Glomerular visceral epithelial cell (primary cell): ENCODE measurements around the gene PRKAR1B.

Experiments used
- DNase-seq: peaks from one replicate; pipeline ENCODE4 v3.0.0-alpha.2; 2016; ENCODE audit errors: extremely low spot score

PRKAR1B gene

DNA sequence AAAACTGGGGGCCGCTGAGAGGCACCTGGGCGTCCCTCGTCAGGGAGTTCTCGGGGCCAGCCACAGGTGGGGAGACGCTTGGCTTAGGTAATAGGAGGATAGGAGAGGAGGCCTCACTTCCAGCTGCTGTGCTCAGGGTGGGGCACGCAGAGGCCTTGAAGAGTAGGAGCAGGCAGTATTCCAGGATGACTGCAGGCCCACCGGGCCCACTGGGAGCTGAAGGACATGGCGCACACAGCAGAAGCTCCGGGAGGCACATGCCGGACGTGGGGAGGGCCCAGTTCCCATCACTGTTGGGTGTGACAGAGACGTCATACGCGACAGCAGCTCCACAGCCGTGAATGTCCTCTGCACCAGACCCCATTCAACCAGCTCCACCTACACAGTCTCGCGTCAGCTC is 185.4 kb downstream of the PRKAR1B start:
- DNase-seq = no peak

DNA sequence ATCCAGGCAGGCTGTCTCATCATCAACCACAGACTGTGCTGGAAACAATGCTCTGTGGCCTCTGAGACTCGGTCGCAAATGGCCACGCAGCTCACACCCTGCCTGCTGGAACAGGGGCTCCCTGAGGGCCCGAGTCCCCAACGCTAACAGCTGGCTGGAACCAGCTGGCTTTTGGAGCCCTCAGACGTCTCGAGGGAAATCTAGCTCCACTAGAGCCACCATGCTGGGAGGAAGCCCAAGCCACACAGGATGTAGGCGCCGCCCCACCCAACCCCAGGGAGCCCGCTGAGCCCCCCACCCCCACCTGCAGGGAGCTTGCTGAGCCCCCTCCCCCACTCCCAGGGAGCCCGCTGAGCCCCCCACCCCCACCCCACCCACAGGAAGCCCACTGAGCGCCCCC is 186.1 kb downstream of the PRKAR1B start:
- no peak for DNase-seq

DNA sequence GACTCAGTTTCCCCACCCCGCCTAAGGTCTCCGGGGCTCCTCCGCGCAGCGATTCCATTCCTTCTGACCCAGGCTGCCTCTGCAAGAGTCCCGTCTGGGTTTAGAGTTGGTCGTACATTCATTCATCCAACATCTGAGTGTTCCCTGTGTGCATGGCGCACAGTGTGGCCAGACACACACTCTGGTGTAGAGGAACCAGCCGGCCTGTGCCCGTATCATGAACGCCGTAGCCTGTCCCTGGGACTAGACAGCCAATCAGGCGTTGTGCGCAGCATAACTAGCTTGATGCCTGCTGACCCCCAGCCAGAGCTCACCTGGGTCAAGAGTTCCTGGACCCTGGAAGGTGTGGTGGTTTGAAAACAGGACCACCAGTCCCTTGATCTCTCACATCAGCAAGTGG is 186.5 kb downstream of the PRKAR1B start:
- DNase-seq = no peak

DNA sequence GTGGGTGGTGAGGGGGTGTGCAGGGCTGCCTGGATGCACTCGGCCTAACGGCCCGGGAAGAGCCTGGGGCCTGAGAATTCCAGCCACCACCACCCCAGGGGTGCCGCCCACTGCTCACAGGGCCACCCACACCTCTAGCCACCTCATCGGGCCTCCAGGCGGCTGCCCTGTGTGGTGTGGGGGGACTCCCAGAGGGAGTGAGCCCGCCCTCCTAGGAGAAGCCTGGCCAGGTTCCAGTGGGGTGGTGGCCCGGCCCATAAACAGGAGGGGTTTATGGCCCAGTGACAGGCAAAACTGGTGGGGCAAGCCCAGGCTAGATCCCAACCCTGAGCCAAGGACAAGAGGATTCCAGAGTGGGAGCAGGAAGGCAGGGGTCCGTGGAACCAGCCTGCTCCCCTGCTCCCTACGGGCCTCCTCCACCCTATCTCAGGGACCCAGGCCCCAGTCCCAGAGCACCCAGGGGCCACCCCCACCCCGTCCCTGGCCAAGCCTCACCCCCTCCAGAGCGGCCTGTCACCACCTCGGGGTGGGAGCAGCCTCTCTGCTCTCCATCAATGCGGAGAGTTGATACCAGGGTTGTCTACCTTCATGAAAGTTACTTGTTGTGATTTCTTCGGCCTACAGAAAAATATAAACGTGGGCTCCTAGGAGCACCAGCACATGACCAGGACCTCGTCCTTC is 187.2 kb downstream of the PRKAR1B start:
- DNase-seq = peak; percentile 97

- no peak for DNase-seq
Observed at GRCh38 chr7:538764-539685, 188.1 kb downstream of the PRKAR1B start.

GRCh38 chr7:537911-538634 is 189.0 kb downstream of the PRKAR1B start:
- DNase-seq = peak; percentile 96

- no peak for DNase-seq
Observed at GRCh38 chr7:536231-536630, 190.8 kb downstream of the PRKAR1B start.

- no peak for DNase-seq
Observed at GRCh38 chr7:534959-535358, 192.1 kb downstream of the PRKAR1B start.

- no peak for DNase-seq
Observed at GRCh38 chr7:534075-534474, 193.0 kb downstream of the PRKAR1B start.

DNA sequence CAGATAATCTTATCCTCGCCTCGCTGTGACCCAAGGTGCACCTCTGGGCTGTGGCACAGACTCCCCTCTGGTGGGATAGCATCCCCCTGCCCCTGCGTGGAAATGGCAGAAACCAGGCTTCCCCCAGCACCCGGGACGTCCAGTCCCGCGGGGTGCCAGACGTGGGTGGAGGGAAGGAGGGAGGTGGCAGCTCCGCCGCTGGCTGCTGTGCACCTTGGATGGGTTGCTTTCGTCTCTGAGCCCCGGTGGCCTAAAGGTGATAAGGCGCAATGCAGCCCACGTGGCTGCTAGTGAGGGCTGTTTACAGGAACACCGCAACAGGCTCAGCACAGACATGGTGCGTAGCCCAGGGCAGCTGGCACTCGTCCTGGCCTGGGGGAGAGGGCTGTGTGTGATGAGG is 193.8 kb downstream of the PRKAR1B start:
- DNase-seq = no peak

GRCh38 chr7:532379-533143 is 194.5 kb downstream of the PRKAR1B start:
- DNase-seq = no peak

DNA sequence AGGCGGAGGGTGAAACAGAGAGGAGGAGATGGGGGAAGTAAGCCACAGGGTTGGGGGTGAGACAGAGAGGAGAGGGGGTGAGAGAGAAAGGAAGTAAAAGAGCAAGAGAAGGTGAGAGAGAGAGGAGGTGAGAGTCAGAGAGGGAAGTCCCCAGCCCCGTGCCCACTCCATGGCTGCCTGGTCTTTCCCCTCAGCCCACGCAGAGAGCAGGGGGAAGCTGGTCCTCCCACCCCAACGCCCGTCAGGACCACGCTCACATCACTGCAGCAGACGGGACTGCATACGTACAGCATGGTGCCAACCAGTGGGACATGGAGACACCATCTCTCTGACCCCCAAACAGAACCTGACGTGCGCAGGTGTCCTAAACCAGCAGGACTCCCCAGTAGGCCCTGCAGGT is 195.3 kb downstream of the PRKAR1B start:
- no peak for DNase-seq

- no peak for DNase-seq
Observed at GRCh38 chr7:528451-528850, 198.6 kb downstream of the PRKAR1B start.

GRCh38 chr7:527723-528122 is 199.4 kb downstream of the PRKAR1B start:
- DNase-seq = no peak

- no peak for DNase-seq
Observed at GRCh38 chr7:526460-527034, 200.5 kb downstream of the PRKAR1B start.

DNA sequence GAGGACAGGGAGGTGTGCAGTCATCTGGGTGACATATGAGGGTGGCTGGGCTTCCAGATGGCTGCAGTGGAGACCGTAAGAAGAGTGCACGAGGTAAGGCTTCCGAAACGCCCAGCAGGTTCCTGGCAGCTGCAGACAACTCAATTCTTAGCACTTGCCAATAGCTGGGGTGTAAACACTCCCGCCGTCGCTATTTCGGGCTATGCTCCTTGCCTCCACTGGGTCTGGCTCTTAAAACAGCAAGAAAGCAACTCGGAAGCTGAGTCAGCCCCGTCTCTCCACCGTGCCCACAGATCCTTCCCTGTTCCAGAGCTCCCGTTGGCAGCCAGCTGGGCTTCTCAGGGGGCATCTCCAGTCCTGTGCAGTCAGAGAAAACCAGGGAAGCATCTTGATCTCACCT is 201.3 kb downstream of the PRKAR1B start:
- no peak for DNase-seq

- DNase-seq = no peak
Observed at GRCh38 chr7:524800-525199, 202.3 kb downstream of the PRKAR1B start.

DNA sequence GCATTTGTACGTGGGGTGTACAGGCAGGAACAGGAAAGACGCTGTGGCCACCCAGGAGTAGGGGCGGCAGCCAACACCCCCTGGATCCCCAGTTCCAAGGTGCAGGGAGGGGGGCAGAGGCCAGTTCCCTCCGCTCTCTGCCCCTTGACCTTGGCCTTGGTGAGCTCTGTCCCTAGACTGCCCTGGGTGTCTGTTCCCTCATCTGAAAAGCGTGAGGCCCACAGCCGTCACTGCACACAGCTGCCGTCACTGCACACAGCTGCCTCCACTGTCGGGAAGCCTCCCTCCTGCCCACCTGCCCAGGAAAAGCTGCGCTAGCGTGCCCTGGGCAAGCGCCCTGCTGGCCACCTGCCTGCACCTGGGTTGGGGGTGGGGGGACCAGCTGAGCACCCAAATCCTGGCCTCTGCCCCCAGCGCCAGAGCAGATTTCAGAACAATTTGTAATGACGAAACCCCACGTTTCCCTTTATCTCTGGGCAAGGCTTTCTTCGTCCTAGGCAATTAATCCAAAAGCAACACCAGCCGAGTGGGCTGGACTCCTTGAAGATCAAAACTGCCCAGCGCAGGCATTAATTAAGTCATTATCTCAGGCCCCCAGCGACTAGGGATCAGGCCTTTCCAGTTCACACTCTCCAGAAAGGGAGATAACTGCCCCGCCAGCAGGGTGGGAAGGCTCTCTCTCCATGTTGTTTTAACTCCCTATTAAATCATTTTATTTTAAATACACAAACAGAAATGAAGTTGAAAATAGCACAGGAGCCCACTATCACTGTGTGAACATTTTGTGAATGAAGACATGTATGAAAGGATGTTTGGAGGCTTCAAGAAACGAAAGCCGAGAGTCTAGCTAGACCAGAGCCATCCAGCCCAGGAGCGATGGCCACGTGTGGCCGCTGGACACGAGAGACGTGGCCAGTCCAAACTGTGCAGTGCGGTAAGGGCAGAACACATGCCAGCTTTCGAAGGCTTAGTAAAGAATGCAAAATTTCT is 203.4 kb downstream of the PRKAR1B start:
- no peak for DNase-seq

DNA sequence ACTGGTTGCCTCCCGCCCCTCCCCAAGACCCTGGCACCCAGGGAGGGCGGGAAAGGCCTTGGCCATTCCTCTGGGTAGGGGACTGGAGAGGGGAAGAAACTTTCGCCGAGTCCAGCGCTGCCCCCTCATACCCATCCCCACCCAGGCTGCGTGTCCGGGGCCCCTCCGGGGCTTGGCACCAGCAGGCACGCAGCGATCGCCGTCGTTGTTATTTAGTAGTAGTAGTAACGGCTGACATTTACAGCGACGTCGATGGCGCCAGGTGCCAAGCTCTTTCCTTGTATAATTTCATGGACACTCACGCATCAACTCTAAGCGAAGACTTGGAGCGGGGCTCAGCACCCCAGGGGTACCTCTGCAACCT is 204.1 kb downstream of the PRKAR1B start:
- DNase-seq = no peak
